HG03432 (cell line): Measurements from ENCODE around the gene ZFP36.

ENCODE experiments used
- ATAC-seq: cut with Tn5 transposase; IDR thresholded peaks from one replicate; pipeline ENCODE4 v1.9.1; 2021; ENCODE audit warnings: mild to moderate bottlenecking, moderate library complexity; ENCODE audit not compliant: unreplicated experiment

The ZFP36 gene

GRCh38 chr19:39384839-39385568, 21.6 kb upstream of the ZFP36 start:
- no peak for ATAC-seq

DNA sequence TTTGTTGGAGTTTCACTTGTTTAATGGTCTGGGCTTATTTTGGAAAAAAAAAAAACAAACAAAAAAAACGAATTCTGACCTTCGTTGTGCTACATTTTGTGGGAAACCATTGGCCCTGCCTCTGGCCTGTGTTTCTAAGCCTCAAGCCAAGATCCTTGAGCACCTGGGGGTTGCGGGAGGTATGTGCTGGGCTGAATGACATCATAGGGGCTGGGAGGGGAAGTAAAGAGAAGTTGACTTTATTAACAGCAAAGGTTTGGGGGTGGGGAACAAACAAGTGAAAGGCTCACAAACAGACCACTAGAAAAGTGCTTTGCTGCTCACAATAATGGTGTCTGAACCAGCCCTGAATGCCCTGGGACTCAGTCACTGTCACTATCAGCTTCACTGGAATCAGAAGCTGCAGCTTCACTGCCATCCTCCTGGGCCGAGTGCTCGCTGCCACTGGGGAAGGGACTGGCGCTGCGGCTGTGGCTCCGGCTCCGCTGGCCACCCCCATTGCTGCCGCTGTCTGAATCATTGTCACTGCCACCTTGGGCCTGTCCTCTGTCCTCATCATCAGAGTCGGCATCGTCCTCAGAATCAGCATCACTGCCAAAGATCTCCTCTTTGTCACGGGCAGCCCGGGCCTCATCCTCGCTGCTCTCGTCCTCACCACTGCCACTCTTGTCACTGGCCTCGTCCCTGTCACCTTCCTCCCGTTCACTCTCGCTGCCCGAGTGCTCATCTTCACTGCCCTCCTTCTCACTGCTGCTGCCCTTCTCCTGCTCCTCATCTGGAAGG, 20.8 kb upstream of the ZFP36 start:
- no peak for ATAC-seq

- ATAC-seq, result no peak
Measured at GRCh38 chr19:39386557-39386956, 20.1 kb upstream of the ZFP36 start.

DNA sequence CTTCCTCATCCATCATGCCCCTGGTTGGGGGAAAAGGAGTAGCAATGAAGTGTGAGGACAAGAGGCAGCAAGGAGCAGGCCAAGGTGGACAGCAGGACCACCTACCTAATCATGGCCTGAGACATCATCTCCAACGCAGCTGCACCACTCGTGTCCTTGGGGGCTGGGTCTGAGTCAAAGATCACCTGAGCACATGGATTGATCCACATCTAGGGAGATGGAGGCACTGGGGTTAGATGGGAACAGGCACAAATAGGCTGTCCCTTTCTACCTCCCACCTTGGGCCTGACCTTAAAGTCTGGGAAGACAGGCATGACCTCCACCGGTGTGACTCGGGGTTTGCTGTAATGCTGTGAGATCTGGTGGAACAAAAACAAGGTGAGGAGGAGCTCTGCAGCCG, 18.0 kb upstream of the ZFP36 start:
- ATAC-seq, result no peak

- ATAC-seq, result no peak
Measured at GRCh38 chr19:39389631-39390414, 16.8 kb upstream of the ZFP36 start.

DNA sequence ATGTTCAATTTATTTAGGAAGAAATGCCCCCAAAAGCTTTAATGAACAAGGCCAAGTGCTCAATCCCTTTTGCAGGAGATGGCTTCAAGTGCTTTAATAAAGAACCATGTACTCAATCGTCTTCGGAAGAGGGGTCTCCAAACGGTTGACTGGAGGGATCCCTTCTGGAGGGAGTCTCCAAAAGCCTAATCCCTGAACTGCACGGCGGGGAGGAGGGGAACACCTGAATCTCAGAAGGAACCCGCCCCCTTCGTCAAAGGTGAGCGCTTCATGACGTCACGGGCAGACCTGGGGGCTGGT, 16.2 kb upstream of the ZFP36 start:
- ATAC-seq, result no peak

- ATAC-seq, result peak; percentile 86
Measured at GRCh38 chr19:39390751-39391437, 15.8 kb upstream of the ZFP36 start, which contains the start of the genes MED29 and PAF1. Gene MED29, plus strand, starts transcription at chr19:39391378. Its CDS starts 45 bp downstream, at chr19:39391423. Gene PAF1, minus strand, starts transcription at chr19:39391106. Its CDS starts 242 bp downstream, at chr19:39390864.

DNA sequence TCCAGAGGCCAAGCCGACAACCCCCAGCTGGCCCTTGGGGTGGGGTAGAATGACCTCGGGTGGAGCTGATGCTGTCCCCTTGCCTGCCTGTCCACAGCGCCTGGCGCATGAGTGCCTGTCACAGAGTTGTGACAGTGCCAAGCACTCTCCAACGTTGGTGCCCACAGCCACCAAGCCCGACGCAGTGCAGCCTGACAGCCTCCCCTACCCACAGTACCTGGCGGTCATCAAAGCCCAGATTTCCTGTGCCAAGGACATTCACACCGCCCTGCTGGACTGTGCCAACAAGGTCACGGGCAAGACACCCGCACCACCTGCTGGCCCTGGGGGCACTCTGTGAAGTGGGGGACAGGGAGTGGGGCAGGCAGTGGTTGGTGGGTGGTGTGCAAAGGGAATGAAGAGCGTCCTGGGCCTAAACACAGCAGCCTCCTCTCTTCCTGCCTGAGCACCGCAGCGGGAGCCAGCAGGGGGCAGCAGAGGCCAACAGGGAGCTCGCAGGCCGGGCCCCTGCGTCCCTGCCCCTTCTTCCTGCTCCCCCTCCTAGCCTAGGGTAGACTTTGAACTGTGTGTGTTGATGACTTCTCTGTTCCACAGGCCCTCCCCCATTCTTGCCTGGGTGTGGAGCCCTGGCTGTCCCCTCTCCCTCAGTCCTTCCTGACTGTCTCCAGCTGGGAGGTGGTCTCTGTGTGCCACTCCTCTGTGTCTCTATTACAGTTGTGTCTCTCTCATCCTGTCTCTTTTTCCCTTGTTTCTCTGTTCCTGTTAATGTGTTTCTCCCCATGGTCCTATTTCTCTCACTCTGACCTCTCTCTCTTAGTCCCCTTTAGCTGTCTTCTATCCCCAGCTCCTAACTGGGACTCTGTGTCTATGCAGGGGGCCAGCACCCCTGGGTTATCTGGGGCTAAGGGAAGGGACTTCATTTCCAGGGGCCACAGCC, 9.0 kb upstream of the ZFP36 start:
- ATAC-seq, result peak; percentile 39

GRCh38 chr19:39398297-39398864, 8.3 kb upstream of the ZFP36 start:
- no peak for ATAC-seq

- ATAC-seq, result no peak
Measured at GRCh38 chr19:39399668-39400050, 7.0 kb upstream of the ZFP36 start.

DNA sequence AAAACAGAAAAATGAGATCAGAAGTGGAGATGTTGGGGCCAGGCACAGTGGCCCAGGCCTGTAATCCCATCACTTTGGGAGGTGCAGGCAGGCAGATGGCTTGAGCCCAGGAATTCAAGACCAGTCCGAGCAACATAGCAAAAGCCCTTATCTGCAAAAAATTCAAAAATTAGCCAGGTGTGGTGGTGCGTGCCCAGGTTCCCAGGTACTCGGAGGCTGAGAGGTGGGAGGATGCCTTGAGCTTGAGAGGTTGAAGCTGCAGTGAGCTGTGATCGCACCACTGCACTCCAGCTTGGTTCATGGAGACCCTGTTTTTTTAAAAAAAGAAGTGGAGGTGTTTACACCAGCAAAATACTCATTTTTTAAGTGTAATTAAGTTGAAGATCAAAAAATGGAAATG, 6.6 kb upstream of the ZFP36 start:
- ATAC-seq, result no peak

DNA sequence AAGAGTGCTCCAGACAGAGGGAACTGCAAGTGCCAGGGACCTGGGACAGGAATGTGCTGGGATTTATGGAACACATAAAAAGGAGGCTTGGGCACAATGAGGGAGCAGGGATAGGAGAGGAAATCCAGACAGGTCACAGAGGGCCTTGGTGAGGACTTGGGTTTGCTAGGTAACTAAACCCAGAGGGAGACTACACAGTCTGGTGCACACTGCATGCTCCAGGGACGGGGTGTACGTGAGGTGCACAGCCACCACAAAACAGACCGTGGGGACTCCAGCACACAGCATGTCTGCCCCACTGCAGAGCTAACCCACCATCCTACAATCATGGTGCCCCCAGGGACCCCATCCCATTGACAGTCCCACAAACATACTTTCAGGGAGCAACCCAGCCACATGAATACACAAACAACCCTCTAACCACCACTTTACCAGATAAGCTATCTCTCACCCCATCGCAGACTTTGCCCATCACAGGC, 5.5 kb upstream of the ZFP36 start:
- peak; percentile 9 for ATAC-seq

GRCh38 chr19:39401549-39402345, 4.9 kb upstream of the ZFP36 start:
- peak; percentile 27 for ATAC-seq

DNA sequence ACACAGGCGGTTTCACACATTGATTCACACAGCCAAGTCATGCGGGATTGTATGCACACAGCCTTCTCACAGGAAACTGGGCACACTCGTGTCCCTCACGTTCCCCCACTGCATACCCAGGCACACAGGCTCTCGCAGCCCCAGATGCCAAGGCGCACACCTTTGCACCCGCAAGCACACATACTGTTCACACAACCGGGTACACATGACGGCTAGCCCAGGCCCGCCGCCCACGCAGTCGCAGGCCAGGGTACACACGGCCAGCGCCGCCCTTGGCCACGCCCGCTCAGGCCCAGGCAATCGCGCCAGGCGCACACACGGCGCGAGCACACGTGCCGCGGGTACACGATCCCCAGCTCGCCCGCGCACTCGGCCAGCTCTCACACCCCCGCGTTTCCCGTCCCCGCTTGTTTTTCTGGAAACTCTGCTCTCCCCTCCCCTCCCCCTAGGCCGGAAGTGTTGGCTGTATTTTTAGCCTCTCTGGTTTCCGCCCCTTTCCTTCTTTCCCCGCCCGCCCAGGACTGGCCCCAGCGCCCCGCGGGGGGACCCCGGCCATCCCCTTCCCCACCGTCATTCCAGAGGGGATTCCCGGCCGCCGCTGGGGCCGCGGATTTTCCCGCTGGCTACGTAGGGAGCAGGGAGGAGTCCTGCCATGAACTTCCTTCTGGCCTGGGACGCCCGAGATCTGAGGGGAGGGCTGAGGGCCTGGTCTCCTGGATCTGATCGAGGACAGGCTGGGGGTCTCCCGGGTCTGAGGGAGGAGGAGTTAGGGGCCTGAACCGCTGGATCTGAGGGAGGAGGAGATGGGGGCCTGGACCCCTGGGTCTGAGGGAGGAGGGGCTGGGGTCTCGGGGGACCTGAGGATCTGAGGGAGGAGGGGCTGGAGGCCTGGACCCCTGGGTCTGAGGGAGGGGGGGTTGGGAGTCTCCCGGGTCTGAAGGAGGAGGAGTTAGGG, 4.0 kb upstream of the ZFP36 start:
- ATAC-seq, result peak; percentile 26

GRCh38 chr19:39403331-39404312, 3.0 kb upstream of the ZFP36 start:
- ATAC-seq, result peak; percentile 27

DNA sequence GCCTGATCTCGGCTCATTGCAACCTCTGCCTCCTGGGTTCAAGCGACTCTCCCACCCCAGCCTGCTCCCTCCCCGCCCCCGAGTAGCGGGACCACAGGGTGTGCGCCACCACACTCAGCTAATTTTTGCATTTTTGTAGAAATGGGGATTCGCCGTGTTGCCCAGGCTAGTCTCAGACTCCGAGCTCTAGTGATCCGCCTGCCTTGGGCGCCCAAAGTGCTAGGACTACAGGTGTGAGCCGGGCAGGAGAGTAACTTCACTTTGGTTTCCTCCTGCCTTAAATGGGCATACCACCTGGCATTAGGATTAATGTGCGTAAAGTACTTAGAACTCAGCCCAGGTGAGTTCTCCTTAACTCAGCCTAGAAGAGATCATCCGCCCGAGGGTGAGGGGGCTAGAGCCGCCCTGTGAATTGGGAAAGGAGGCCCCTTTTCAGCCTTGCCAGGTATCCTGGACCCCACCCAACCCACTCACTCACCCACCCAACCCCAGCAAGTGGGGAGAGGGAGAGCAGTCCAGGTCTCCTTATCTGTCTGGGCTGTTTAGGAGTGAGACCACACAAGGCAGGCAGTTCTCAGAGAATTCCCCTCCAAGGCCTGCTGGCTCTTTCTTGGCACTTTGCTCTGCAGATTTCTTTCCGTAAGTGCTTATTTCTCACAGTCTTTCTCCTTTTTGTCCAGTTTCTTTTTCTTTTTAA, 1.2 kb upstream of the ZFP36 start:
- ATAC-seq, result no peak
